Motor neuron (in vitro differentiated cells): ENCODE measurements around the gene HNF4A. TPM values are rescaled to one million over a fixed set of nuclear protein-coding genes. Genes with fewer than 3 reads are reported as not detected.
"Not testable (repeated sequence)": the region's sequence is repeated elsewhere in the genome, so short reads cannot be mapped to it uniquely, and the experiment has no call there.

Source experiments
- ATAC-seq, 8 experiments: fragments of 200-7000 bp; cut with Tn5 transposase; replicated peaks in 6 of 8; 2 replicates each; pipeline ENCODE4 v1.8.0; 2021; ENCODE audit warnings: mild to moderate bottlenecking in 8 of 8, moderate library complexity in 8 of 8
- H3K27ac ChIP-seq, 2 donors: fragments of 250-450 bp; sonication (Bioruptor Pico); 2 replicates each; pipeline ENCODE4 v1.9.0; 2021; ENCODE audit warnings: antibody characterized with exemption in 2 of 2, mild to moderate bottlenecking in 2 of 2, moderate library complexity in 1 of 2
- H3K4me1 ChIP-seq, 2 donors: fragments of 250-450 bp; sonication (Bioruptor Pico); replicated peaks in 1 of 2; 2 replicates each; pipeline ENCODE4 v1.6.1; 2021; ENCODE audit warnings: antibody characterized with exemption in 2 of 2, mild to moderate bottlenecking in 2 of 2, moderate library complexity in 1 of 2
- H3K4me3 ChIP-seq, 5 donors: fragments of 250-450 bp; sonication (Bioruptor Pico); 2 replicates each; pipeline ENCODE4 v1.9.0; 2021; ENCODE audit warnings: antibody characterized with exemption in 5 of 5, mild to moderate bottlenecking in 5 of 5, moderate library complexity in 4 of 5
- WGBS, 10 experiments: fragments of 450-650 bp; shearing (Covaris generic); methylation state at CpG; one replicate each; pipeline ENCODE4 v1.0.0; 2022; 5-methylcytosine and 5-hydroxymethylcytosine counted together
- in situ Hi-C, 9 experiments: fragments of 400-800 bp; cut with MboI; loops; one replicate each; pipeline ENCODE4 v1.15.0; 2021; ENCODE audit warnings: low sequenced_read_pairs in 9 of 9, low pct_unique_long_range_greater_than_20kb in 2 of 9; ENCODE audit not compliant: unreplicated experiment in 9 of 9
- total RNA-seq, 8 experiments: library from RNA; unstranded; fragments of 300-600 nt; gene quantifications; 2 replicates each; pipeline versions ENCODE4 v1.2.3 to v1.2.4, GENCODE V29; 2022

Gene HNF4A
- total RNA-seq, result under 1 TPM in 6 of 8 experiments, not detected in 2; 0.09 to 0.62 (median 0.17) TPM

- Histone ChIP-seq H3K27ac (no peak within 1 kb of the TSS), H3K4me1 (peaks cover 0 to 4% of the 10 kb centered on the region in 2 donors), H3K4me3 (no peak within 1 kb of the TSS)
- ATAC-seq, result peak in 1 of 8 experiments; percentile 48
- in situ Hi-C loops, result no loop called here
- WGBS, 10 experiments, result 60 to 100% (median 85%) methylated on average over 1 to 14 of the region's 40 CpGs; no CpG with 5 or more reads in 5 of the 10 experiments
Observed at GRCh38 chr20:44355498-44356352, at the start of gene HNF4A. Gene HNF4A, plus strand, starts transcription at chr20:44355699. Its CDS starts 106 bp downstream, at chr20:44355805.

GRCh38 chr20:44306927-44307326 is 48.6 kb upstream of the HNF4A start:
- in situ Hi-C loops, result loop anchor here in 3 of 9 experiments (25.0 kb wide), 1 partner anchor 95 kb away; the partner anchor contains the start of gene OSER1 (in 3 of the 3)
- no peak for ATAC-seq
- Histone ChIP-seq H3K4me1 (peaks cover 6 to 11% of the 10 kb centered on the region in 2 donors), H3K27ac (no peak overlapping the region), H3K4me3 (no peak overlapping the region)
- 60 to 100% (median 96%) methylated on average over 1 to 9 of the region's 9 CpGs; no CpG with 5 or more reads in 4 of the 10 experiments for WGBS, 10 experiments

DNA sequence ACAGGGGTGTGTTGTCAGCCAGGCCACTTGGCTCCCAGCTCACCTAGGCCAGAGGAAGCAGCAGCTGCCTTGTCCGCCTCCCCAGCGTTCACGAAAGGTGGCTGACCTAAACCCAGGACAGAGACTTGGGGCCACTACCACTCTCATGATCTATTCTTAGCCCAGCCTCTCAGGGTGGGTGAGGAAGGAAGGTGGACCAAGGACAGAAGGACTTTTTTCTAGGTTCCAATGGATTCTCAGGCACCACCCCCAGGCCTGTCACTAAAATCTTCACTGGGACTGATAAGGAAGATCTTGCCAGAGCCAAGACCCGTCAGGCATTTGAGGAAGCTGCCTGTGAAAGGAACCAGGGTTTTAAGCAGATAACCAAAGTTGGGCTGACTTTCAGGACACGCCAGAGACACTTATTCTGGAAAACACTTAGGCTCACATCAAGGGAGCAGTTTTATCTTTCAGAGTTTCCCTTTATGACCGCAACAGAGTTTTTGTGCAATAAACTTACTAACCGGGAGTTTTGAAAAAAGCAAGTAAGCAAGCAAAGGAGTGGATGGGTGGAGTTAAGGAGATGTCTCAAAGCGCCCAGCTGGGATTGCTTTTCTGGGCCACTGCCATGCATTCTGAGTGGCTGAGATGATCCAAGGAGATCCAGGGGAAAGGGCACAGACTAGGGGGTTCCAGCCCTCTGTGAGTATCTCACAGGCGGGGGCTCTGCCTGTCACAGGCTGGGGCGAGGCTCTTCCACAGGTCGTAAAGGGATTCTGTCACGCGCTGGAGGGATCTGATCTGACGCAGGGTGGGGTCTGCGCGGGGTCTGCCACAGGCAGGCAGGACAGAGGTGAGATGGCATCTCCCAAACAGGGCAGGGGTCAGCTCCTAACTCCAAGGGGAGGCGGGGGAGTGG is 45.5 kb upstream of the HNF4A start:
- in situ Hi-C loops, result loop anchor here in 6 of 9 experiments (10.0 to 25.0 kb wide), 3 partner anchors 85 to 98 kb away; partner anchors contain the start of gene OSER1 (in 5 of the 6)
- H3K27ac ChIP-seq, result no peak overlapping the region
- 6 to 71% (median 27%) methylated on average over 1 to 14 of the region's 17 CpGs; no CpG with 5 or more reads in 2 of the 10 experiments for WGBS, 10 experiments
- H3K4me3 ChIP-seq, result peak overlapping the region; percentile 58 to 88 (median 61)
- peaks cover 6 to 7% of the 10 kb centered on the region in 2 donors for H3K4me1 ChIP-seq
- peak; percentile 23 to 62 (median 30) for ATAC-seq

GRCh38 chr20:44310664-44311639 is 44.5 kb upstream of the HNF4A start, which contains the start of gene FITM2:
Gene FITM2, minus strand, starts transcription at chr20:44311202. Its CDS starts 54 bp downstream, at chr20:44311148.
- in situ Hi-C loops, result loop anchor here in 6 of 9 experiments (10.0 to 25.0 kb wide), 3 partner anchors 86 to 99 kb away; partner anchors contain the start of gene OSER1 (in 5 of the 6)
- peak within 1 kb of the TSS; percentile 57 to 64 for H3K27ac ChIP-seq
- WGBS, 10 experiments, result 0 to 13% (median 2%) methylated on average over 2 to 17 of the region's 70 CpGs; no CpG with 5 or more reads in 3 of the 10 experiments

GRCh38 chr20:44314870-44315269 is 40.6 kb upstream of the HNF4A start:
- no peak overlapping the region for H3K27ac ChIP-seq
- H3K4me1 ChIP-seq, result peaks cover 3 to 5% of the 10 kb centered on the region in 2 donors
- in situ Hi-C loops, result loop anchor here in 6 of 9 experiments (10.0 to 25.0 kb wide), 3 partner anchors 90 to 103 kb away; partner anchors contain the start of gene OSER1 (in 5 of the 6)
- H3K4me3 ChIP-seq, result no peak overlapping the region
- no peak for ATAC-seq

More at GRCh38 chr20:44310664-44311639, 44.5 kb upstream of the HNF4A start, which contains the start of gene FITM2:
- peak; percentile 87 to 96 (median 92) for ATAC-seq
- Histone ChIP-seq H3K4me1 (peaks cover 6 to 7% of the 10 kb centered on the region in 2 donors), H3K4me3 (peak within 1 kb of the TSS; percentile 58 to 88 (median 61))

DNA sequence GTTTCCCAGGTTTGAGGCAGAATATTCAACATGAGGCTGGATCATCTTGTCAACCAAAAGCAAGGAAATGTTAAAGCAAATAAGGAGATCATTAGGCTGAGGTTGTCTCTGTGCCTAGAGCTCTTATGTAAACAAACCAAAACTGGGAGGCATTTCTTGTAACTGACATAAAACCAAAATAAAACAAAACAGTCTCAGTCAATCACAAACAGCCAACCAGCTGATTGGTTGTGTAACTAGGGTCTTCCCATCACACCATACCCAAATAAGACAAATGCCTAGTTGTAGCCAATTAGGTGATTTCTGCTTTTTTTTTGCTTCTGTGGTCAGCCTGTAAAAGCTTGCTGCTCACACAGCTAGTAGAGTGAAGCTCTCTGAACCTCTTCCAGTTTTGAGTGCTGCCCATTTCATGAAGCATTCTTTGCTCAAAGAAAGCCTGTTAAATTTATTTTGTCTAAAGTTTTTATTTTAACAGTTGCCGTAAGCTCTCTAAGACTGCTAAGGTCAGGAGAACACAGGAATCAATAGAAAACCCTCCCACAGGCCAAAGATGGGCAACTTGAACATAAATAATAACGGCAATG is 35.6 kb upstream of the HNF4A start:
- Histone ChIP-seq H3K4me3 (no peak overlapping the region), H3K27ac (no peak overlapping the region), H3K4me1 (no peaks in the 10 kb centered on the region)
- ATAC-seq, result no peak
- in situ Hi-C loops, result loop anchor here in 6 of 9 experiments (10.0 to 25.0 kb wide), 3 partner anchors 95 to 108 kb away; partner anchors contain the start of gene OSER1 (in 5 of the 6)
- WGBS, 10 experiments, result 14 to 100% (median 96%) methylated on average over 1 to 2 of the region's 2 CpGs; no CpG with 5 or more reads in 1 of the 10 experiments

DNA sequence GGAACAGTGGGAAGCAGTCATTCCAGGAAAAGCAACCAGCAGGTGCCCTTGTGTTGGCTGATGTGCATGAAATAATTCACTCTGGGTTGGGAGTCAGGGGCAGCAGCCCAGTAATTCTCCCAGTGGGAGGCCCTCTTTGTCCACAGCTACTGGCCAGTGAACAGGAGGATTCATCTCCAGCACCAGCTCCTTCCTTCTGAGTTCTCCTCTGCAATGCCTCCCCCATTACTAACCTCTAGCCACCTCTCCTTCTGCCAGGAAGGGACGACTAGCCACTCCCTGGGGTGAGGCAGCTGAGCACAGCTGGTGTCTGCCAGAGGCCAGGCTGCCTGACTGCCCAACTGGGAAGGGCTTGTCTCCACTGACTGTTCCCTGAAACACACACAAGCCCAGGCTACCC is 31.2 kb upstream of the HNF4A start:
- H3K4me3 ChIP-seq, result no peak overlapping the region
- H3K4me1 ChIP-seq, result no peaks in the 10 kb centered on the region
- 0% methylated on average over 1 of the region's 1 CpG; no CpG with 5 or more reads in 9 of the 10 experiments for WGBS, 10 experiments
- ATAC-seq, result peak in 4 of 8 experiments; percentile 17 to 98 (median 78)
- in situ Hi-C loops, result loop anchor here in 3 of 9 experiments (25.0 kb wide), 1 partner anchor 112 kb away; the partner anchor contains the start of gene OSER1 (in 3 of the 3)
- H3K27ac ChIP-seq, result no peak overlapping the region

DNA sequence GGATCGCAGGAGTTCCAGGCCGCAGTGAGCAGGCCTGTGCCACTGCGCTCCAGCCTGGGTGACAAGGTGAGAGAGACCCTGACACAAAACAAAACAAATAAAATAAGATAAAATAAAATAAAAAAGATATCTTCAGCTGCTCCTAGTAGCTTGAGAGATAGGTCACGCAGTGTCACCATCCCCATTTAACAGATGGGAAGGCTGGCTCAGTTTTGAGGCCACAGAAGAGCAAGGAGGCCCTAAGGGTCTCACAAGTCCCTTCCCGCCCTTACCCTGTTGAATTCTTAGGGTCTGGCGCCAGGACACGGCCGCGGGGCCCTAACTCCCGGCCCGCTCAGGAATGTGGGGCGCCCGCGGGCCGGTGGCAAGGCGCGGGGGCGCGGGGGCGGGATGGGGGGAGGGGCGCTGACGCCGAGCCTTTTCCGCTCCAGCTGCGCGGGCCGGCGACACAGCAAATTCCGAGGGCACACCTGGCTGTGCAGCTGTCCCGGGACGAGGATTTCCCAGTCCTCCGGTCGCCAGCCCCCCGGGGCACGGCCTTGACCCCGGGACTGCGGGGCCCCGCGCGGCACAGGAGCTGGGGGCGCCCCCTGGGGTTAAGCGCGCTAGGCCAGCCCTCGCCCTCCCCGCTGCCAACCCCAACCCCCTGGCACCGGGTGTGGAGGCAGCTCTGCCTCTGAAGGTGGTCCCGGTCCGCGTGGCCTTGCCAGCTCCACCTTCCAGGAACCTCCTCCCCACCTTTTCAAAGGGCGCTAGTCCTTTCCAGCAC is 28.9 kb upstream of the HNF4A start:
- ATAC-seq, result no peak
- Histone ChIP-seq H3K4me3 (no peak overlapping the region), H3K4me1 (no peaks in the 10 kb centered on the region), H3K27ac (no peak overlapping the region)
- 70 to 100% (median 100%) methylated on average over 1 to 5 of the region's 50 CpGs; no CpG with 5 or more reads in 1 of the 10 experiments for WGBS, 10 experiments
- in situ Hi-C loops, result no loop called here

DNA sequence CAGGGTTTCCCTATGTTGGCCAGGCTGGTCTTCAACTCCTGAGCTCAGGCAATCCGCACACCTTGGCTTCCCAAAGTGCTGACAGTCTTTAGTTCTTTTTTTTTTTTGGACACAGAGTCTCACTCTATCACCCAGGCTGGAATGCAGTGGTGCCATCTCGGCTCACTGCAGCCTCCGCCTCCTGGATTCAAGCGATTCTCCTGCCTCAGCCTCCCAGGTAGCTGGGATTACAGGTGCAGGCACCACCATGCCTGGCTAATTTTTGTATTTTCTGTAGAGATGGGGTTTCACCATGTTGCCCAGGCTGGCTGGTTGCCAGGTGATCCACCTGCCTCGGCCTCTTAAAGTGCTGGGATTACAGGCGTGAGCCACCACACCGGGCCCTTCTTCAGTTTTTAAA is 27.8 kb upstream of the HNF4A start:
- H3K27ac ChIP-seq, in situ Hi-C loops: not testable (repeated sequence)
- WGBS, 10 experiments, result 73 to 100% (median 88%) methylated on average over 1 to 5 of the region's 7 CpGs; no CpG with 5 or more reads in 5 of the 10 experiments

DNA sequence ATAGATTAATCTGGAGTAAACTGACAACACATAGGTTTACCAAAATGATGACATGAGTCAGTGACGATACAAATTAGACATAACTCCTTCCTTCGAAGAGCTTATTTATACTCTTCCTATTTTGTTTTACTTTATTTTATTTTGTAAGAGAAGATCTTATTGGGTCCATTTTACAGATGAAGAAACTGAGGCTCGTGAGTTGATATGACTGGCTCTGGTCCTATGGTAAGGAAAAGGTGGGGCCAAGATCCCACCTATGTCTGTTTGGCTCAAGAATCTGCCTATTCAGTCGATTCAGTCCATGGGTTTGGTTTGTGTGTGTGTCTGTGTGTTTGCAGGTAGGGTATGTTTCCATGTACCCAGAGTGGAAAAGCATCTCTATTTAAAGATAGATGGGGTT is 27.1 kb upstream of the HNF4A start:
- no peaks in the 10 kb centered on the region for H3K4me1 ChIP-seq
- no peak overlapping the region for H3K4me3 ChIP-seq
- WGBS, 10 experiments, result 61 to 100% (median 86%) methylated on average over 1 to 4 of the region's 4 CpGs
- no peak for ATAC-seq
- in situ Hi-C loops, result no loop called here
- no peak overlapping the region for H3K27ac ChIP-seq

More for the DNA sequence above, 27.8 kb upstream of the HNF4A start:
- not testable (repeated sequence) for ATAC-seq, H3K4me3 ChIP-seq, H3K4me1 ChIP-seq
